HUES6 (cell line): Measurements from ENCODE around the gene MIAT.
"Not testable (repeated sequence)": the region's sequence is repeated elsewhere in the genome, so short reads cannot be mapped to it uniquely, and the experiment has no call there.

ENCODE experiments used
- H3K27ac ChIP-seq: 2 replicates; pipeline ENCODE4 v1.7.0; 2013; ENCODE audit warnings: low read depth, mild to moderate bottlenecking, low read length, inconsistent platforms
- H3K27me3 ChIP-seq: 2 replicates; pipeline ENCODE4 v1.6.1; 2013; ENCODE audit warnings: low read length; ENCODE audit not compliant: control insufficient read depth, insufficient read depth
- H3K36me3 ChIP-seq: 2 replicates; pipeline ENCODE4 v1.6.1; 2013; ENCODE audit warnings: low read length; ENCODE audit not compliant: control insufficient read depth, insufficient read depth
- H3K4me1 ChIP-seq: 2 replicates; pipeline ENCODE4 v1.6.1; 2013; ENCODE audit warnings: low read length; ENCODE audit not compliant: control insufficient read depth, insufficient read depth
- H3K4me3 ChIP-seq: 2 replicates; pipeline ENCODE4 v1.5.1; 2013; ENCODE audit warnings: low read depth, low read length
- H3K9ac ChIP-seq: one replicate; pipeline ENCODE4 v1.6.1; 2013; ENCODE audit warnings: mild to moderate bottlenecking, low read length
- H3K9me3 ChIP-seq: 2 replicates; pipeline ENCODE4 v1.6.1; 2013; ENCODE audit warnings: low read depth, low read length; ENCODE audit not compliant: control insufficient read depth, insufficient read depth

Gene MIAT

DNA sequence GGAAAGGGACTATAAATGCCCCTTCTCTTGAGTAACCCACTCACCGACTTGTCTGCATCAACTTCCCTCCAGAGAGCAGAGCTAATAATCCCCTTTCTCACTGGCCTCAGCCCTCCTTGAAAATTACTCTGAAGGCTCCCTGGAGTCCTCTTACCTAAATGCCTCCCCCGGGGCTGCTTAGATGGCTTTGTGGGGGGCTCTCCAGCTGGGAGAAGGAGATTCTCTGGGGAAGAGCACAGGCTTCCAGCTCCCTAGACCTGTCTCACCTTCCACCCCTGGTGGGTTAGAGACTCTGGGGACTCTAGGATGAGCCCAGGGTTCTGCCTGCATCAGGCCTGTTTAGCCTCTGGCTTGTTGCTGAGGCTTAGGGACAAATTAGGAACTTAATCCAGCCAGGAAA is 39.8 kb downstream of the MIAT start:
- Histone ChIP-seq H3K4me1 (no peaks in the 10 kb centered on the region), H3K27me3 (no peaks in the 10 kb centered on the region), H3K36me3 (peaks cover 18% of the 10 kb centered on the region), H3K27ac (no peak overlapping the region), H3K9me3 (peaks cover 30% of the 10 kb centered on the region), H3K4me3 (no peak overlapping the region), H3K9ac (no peak overlapping the region)

DNA sequence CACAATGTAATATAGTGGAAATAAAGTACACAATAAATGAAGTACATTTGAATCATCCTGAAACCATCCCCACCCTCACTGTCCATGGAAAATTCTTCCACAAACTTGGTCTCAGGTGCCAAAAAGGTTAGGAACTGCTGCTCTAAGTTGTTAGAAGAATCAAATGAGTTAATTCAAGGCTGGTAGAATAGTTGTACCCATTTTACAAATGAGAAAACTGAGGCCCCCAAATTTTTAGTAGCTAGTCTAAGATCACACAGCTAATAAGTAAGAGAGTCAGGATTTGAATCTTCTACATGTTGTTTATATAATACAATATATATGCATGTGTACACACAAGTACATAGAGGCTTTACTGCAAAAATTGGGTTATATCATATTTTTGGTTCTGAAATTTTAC is 43.1 kb downstream of the MIAT start:
- Histone ChIP-seq H3K9me3 (peaks cover 25% of the 10 kb centered on the region), H3K36me3 (peaks cover 11% of the 10 kb centered on the region), H3K27ac (no peak overlapping the region), H3K9ac (no peak overlapping the region), H3K27me3 (no peaks in the 10 kb centered on the region), H3K4me1 (no peaks in the 10 kb centered on the region), H3K4me3 (no peak overlapping the region)

DNA sequence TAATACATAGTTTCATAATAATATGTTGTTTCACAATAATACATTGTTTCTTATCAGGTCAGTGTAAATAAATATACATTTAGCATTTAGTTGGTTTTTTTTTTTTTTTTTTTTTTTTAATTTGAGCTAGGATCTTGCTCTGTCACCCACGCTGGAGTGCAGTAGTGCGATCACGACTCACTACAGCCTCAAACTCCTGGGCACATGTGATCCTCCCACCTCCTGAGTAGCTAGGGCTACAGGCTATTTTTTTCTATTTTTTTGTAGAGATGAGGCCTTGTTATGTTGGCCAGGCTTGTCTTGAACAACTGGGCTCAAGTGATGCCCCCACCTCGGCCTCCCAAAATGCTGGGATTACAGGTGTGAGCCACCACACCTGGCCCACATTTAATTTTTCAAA is 43.5 kb downstream of the MIAT start:
- peaks cover 11% of the 10 kb centered on the region for H3K36me3 ChIP-seq
- no peak overlapping the region for H3K27ac ChIP-seq
- no peak overlapping the region for H3K4me3 ChIP-seq
- H3K27me3 ChIP-seq, result no peaks in the 10 kb centered on the region
- peaks cover 25% of the 10 kb centered on the region for H3K9me3 ChIP-seq
- no peak overlapping the region for H3K9ac ChIP-seq
- no peaks in the 10 kb centered on the region for H3K4me1 ChIP-seq

DNA sequence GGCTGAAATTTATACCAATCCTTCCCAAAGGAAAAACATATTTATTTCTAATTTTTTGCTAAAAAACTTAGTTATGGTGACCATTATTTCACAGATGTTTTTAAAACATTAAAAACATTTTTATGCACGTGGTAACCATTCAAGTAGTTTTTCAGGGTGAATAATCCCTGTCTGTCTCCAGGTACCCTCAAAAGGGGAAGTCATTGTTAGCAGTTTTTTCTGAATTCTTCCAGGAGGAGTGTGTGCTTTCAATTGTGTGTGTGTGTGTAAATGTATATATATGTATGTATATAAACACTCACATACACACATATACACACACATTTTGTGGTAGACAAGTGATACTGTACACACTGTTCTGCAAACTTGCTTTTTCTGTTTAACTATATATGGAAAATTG is 43.9 kb downstream of the MIAT start:
- peaks cover 11% of the 10 kb centered on the region for H3K36me3 ChIP-seq
- no peak overlapping the region for H3K4me3 ChIP-seq
- no peak overlapping the region for H3K27ac ChIP-seq
- H3K9me3 ChIP-seq, result peaks cover 25% of the 10 kb centered on the region
- H3K9ac ChIP-seq, result no peak overlapping the region
- no peaks in the 10 kb centered on the region for H3K27me3 ChIP-seq
- no peaks in the 10 kb centered on the region for H3K4me1 ChIP-seq

DNA sequence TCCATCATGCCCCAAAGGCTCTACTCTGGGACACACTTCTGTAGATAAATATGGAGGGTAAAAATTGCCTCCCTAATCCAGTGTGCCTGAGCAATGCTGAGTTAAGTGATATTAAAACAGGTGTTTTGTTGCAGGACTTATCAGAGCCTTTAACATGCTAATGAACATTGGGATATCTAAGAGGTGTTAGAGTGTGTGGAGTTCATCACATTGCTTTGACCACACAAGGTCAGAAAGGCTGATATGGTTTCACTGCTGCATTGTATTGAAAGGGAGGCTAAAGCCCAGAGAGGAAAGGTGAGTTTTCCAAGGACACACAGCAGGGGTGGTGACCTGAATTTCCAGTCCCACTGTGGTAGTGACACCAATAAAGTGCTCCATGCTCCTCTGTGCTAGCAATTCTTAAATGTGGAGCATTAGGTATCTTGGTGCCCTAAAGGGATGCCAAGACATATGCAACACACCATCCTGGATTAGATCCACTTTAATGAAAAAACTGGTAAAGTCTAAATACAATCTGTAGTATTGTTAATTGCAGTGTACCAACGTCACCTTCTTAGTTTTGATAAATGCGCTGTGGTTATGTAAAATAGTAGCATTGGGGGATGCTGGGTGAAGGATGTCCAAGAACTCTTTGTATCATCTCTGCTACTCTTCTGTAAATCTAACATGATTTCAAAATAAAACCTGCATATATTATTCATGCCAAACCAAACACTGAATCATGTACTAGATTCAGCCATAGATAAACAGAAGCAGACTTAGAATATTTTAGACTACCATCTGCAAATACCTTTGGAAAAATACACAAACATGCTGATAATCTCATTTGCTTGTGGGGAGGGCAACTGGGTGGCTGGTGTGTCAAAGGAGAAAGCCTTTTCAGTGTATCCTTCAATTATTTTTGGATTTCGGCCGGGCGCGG is 45.8 kb downstream of the MIAT start:
- no peak overlapping the region for H3K9ac ChIP-seq
- H3K9me3 ChIP-seq, result peaks cover 36% of the 10 kb centered on the region
- no peak overlapping the region for H3K27ac ChIP-seq
- no peak overlapping the region for H3K4me3 ChIP-seq
- peaks cover 15% of the 10 kb centered on the region for H3K36me3 ChIP-seq
- H3K4me1 ChIP-seq, result no peaks in the 10 kb centered on the region
- H3K27me3 ChIP-seq, result no peaks in the 10 kb centered on the region

DNA sequence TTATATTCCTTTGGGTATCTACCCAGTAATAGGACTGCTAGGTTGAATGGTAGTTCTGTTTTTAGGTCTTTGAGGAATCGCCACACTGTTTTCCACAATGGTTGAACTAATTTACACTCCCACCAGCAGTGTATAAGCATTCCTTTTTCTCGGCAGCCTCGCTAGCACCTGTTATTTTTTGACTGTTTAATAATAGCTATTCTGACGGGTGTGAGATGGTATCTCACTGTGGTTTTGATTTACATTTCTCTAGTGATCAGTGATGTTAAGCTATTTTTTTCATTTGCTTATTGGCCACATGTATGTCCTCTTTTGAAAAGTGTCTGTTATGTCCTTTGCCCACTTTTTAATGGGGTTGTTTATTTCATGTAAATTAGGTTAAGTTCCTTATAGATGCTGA is 48.0 kb downstream of the MIAT start:
- H3K9ac ChIP-seq, H3K4me3 ChIP-seq, H3K27me3 ChIP-seq, H3K27ac ChIP-seq, H3K4me1 ChIP-seq, H3K36me3 ChIP-seq: not testable (repeated sequence)
- H3K9me3 ChIP-seq, result peaks cover 16% of the 10 kb centered on the region

DNA sequence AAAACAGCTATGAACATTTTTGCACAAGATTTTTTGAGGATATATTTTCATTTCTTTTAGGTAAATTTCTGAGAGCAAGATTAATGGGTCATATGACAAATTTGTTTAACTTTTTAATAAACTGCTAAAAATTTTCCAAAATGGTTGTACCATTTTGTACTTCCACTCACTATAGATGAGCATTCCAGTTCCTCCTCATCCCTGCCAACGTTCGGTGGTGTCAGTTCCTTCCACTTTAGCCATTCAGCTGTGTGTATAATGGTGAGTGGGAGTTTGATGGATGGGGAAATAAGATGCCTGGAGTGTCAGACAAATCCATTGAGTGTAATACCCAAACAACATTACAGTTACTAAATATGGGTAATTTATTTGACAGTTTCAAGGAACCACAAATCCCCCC is 49.7 kb downstream of the MIAT start:
- Histone ChIP-seq H3K27ac (no peak overlapping the region), H3K36me3 (0 out of 2 replicates have a peak, but pooled peaks cover 4% of the 10 kb centered on the region), H3K9me3 (peaks cover 13% of the 10 kb centered on the region), H3K9ac (no peak overlapping the region), H3K4me3 (no peak overlapping the region), H3K4me1 (peaks cover 6% of the 10 kb centered on the region; the same call in 1 of the 2 replicates), H3K27me3 (no peaks in the 10 kb centered on the region)

DNA sequence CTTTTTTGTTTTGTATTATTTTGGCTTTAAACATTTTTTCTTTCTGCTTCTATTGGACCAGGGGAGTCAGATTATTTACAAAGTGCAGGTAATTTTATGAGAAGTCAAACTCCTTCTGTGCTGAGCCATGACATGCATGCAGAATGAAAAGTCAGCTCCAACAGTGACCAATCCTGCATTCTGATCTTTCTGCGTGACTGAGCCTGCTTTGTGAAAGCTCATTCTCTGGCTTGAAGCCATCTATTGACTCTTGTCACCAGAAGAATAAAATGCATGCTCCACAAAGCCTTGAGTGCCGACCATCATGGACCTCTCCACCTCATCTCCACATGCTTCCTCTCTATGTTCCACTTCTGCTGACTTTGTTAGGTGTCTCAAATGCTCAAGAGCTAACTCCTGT is 50.2 kb downstream of the MIAT start:
- Histone ChIP-seq H3K9me3 (peaks cover 13% of the 10 kb centered on the region), H3K9ac (no peak overlapping the region), H3K27ac (no peak overlapping the region), H3K36me3 (0 out of 2 replicates have a peak, but pooled peaks cover 4% of the 10 kb centered on the region), H3K4me3 (no peak overlapping the region), H3K4me1 (peaks cover 6% of the 10 kb centered on the region; the same call in 1 of the 2 replicates), H3K27me3 (no peaks in the 10 kb centered on the region)

DNA sequence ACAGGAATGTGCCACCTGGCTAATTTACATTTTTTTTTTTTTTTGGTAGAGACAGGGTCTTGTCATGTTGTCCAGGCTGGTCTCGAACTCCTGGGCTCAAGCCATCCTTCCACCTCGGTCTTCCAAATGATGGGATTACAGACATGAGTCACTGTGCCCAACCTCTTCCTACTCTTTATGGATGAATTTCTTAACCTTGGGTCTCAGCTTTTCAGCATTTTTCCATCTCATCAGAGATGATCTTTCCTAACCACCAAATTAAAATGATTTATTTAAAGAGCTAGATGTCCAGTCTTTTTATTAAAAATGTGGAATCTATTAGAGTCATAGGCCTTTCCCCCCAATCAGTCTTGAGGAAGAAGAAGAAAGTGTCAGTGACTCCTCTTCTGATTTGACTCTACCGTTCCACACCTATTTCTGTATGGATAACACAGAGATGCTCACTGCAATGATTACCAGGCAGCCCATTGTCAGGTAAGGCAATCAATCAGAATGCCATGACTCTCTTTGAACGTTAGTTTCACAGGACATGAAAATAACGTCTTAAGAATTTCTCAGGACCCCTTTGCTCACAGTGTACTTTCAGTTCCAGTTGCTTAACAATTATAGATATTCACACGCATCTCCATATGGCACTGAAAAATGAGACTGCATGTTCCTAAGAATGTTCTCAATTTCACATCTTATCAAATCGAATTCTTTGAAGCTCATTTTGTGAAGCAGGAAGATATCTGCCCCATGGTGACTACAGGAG is 51.0 kb downstream of the MIAT start:
- Histone ChIP-seq H3K9ac (no peak overlapping the region), H3K4me1 (peaks cover 6% of the 10 kb centered on the region; the same call in 1 of the 2 replicates), H3K27ac (no peak overlapping the region), H3K36me3 (0 out of 2 replicates have a peak, but pooled peaks cover 4% of the 10 kb centered on the region), H3K9me3 (peaks cover 13% of the 10 kb centered on the region), H3K27me3 (no peaks in the 10 kb centered on the region), H3K4me3 (no peak overlapping the region)

DNA sequence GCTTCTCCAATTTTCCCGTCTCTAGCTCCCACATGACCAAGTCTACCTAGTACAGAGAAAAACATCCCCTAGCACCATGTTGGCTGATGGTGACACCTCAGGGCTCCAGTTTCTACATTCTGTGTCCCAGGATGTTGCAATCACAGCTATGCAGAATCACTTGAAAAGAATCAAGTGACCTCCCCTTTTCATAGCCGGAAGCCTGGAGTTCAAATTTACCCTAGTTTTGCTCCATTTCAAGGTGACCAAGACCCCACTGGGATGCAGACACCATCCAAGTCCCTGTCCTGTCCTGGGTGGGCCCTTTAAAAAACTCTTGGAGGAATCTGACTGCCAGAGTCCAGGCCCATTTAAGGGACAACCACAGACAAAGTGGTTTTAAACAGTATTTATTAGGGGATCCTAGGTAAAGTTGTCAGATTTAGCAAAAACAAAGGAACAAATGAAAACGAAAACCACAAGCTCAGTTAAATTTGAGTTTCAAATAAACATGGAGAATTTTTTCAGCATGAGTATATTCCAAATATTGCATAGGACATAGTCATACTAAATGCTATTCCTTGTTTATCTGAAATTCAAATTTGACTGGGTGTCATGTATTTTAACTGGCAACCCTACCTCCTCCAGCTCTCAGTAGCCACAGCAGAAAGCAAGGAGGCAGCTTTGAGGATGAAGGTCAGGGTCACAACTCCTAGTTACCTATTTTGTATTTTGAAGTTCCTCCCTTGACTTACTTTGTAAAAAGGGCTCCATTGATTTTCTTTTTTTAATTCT is 52.4 kb downstream of the MIAT start:
- Histone ChIP-seq H3K4me3 (no peak overlapping the region), H3K27ac (no peak overlapping the region), H3K9me3 (peaks cover 13% of the 10 kb centered on the region), H3K4me1 (peaks cover 18% of the 10 kb centered on the region; the same call in 1 of the 2 replicates), H3K36me3 (0 out of 2 replicates have a peak, but pooled peaks cover 4% of the 10 kb centered on the region), H3K27me3 (no peaks in the 10 kb centered on the region), H3K9ac (no peak overlapping the region)
